Measurements from ENCODE around the gene C1orf21.

C1orf21 gene

GRCh38 chr1:184418652-184419349 is 32.0 kb downstream of the C1orf21 start:
- no peak for ATAC-seq
- TF ChIP-seq CSRNP3 (CRISPR knock-in tag; IDR thresholded peaks at IDR 0.05) (no peak), OSR1 (CRISPR knock-in tag; IDR thresholded peaks at IDR 0.05) (no peak)

- ATAC-seq = no peak
- TF ChIP-seq ZNF565 (CRISPR knock-in tag; conservative IDR thresholded peaks at IDR 0.05; ENCODE audit: low read depth) (no peak), ZFP3 (CRISPR knock-in tag; IDR thresholded peaks at IDR 0.05) (no peak), ZNF70 (CRISPR knock-in tag; IDR thresholded peaks at IDR 0.05) (no peak), GLIS3 (CRISPR knock-in tag; IDR thresholded peaks at IDR 0.05) (no peak), BACH2 (CRISPR knock-in tag; IDR thresholded peaks at IDR 0.05; ENCODE audit: borderline replicate concordance) (no peak), TCF4 (CRISPR knock-in tag; IDR thresholded peaks at IDR 0.05; ENCODE audit: borderline replicate concordance) (no peak), TOX (CRISPR knock-in tag; IDR thresholded peaks at IDR 0.05; ENCODE audit: borderline replicate concordance) (no peak), ZC3H10 (CRISPR knock-in tag; IDR thresholded peaks at IDR 0.05) (no peak), ESRRG (CRISPR knock-in tag; IDR thresholded peaks at IDR 0.05) (no peak), OSR1 (CRISPR knock-in tag; IDR thresholded peaks at IDR 0.05) (no peak), ISL1 (CRISPR knock-in tag; IDR thresholded peaks at IDR 0.05) (no peak), POU6F1 (CRISPR knock-in tag; IDR thresholded peaks at IDR 0.05; ENCODE audit: borderline replicate concordance, low read depth) (no peak), ZNF8 (CRISPR knock-in tag; IDR thresholded peaks at IDR 0.05) (no peak), PPARA (CRISPR knock-in tag; IDR thresholded peaks at IDR 0.05; ENCODE audit: borderline replicate concordance) (no peak)
These were observed 32.7 kb downstream of the C1orf21 start for GRCh38 chr1:184419350-184420161.

- TF ChIP-seq TOX (CRISPR knock-in tag; IDR thresholded peaks at IDR 0.05; ENCODE audit: borderline replicate concordance) = no peak
- TF ChIP-seq ZC3H10 (CRISPR knock-in tag; IDR thresholded peaks at IDR 0.05) = no peak
- TF ChIP-seq SNAI2 (CRISPR knock-in tag; IDR thresholded peaks at IDR 0.05) = no peak
- no peak for ATAC-seq
These were observed 35.8 kb downstream of the C1orf21 start for GRCh38 chr1:184422490-184423233.

- no peak for TF ChIP-seq PATZ1 (CRISPR knock-in tag; IDR thresholded peaks at IDR 0.05; ENCODE audit: borderline replicate concordance)
- TF ChIP-seq PPARA (CRISPR knock-in tag; IDR thresholded peaks at IDR 0.05; ENCODE audit: borderline replicate concordance) = no peak
- TF ChIP-seq ISL1 (CRISPR knock-in tag; IDR thresholded peaks at IDR 0.05) = no peak
- no peak for TF ChIP-seq BACH2 (CRISPR knock-in tag; IDR thresholded peaks at IDR 0.05; ENCODE audit: borderline replicate concordance)
- TF ChIP-seq TSHZ2 (CRISPR knock-in tag; IDR thresholded peaks at IDR 0.05) = no peak
- no peak for ATAC-seq
These were observed 36.8 kb downstream of the C1orf21 start for GRCh38 chr1:184423649-184424048.
